ENCODE measurements around the gene EDIL3. TPM values are rescaled to one million over a fixed set of nuclear protein-coding genes. Genes with fewer than 3 reads are reported as not detected.

EDIL3 gene
- total and polyA plus RNA-seq, 7 donors = 3.5 to 57.3 (median 37.1) TPM

- Histone ChIP-seq H3K36me3 (no peaks in the 10 kb centered on the region), H3K4me3 (no peak overlapping the region), H3K27ac (no peak overlapping the region), H3K27me3 (no peaks in the 10 kb centered on the region), H3K9me3 (no peaks in the 10 kb centered on the region), H3K4me1 (no peaks in the 10 kb centered on the region)
- TF ChIP-seq POLR2AphosphoS5 (IDR thresholded peaks at IDR 0.05) (no peak), EP300 (IDR thresholded peaks at IDR 0.05) (no peak), POLR2A (IDR thresholded peaks at IDR 0.05) (no peak), CTCF (IDR thresholded peaks at IDR 0.05) (no peak)
- intact Hi-C loops (cut with DNase I) = no loop called here
- DNase-seq = no peak
- 27 to 76% methylated on average over 3 of the region's 3 CpGs for WGBS, 2 donors
Measured at GRCh38 chr5:83965441-83965840, 419.2 kb downstream of the EDIL3 start.

DNA sequence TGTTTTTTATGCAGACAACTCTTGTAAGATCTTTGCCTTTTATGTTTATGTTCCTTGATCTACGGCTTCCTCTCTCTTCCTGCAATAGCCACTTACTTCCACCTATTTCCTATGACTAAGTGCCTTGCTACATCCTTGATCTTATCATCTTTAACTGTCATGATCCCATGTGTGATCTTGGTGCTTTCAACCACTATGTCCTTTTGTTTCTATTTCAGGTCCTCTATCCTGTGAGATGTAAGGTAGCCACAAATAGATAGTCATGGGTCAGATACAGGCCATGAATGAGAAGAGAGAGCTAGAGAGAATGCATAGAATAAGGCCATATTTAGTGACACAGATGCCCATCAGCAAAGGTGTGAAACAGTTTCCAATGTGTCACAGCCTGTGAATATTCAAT lies 420.4 kb downstream of the EDIL3 start:
- Histone ChIP-seq H3K4me3 (no peak overlapping the region), H3K27me3 (no peaks in the 10 kb centered on the region), H3K9me3 (no peaks in the 10 kb centered on the region), H3K27ac (no peak overlapping the region), H3K4me1 (no peaks in the 10 kb centered on the region), H3K36me3 (no peaks in the 10 kb centered on the region)
- no peak for DNase-seq
- WGBS, 2 donors = 49 to 89% methylated on average over 1 of the region's 1 CpG
- intact Hi-C loops (cut with DNase I) = no loop called here
- TF ChIP-seq POLR2A (IDR thresholded peaks at IDR 0.05) (no peak), CTCF (IDR thresholded peaks at IDR 0.05) (no peak), POLR2AphosphoS5 (IDR thresholded peaks at IDR 0.05) (no peak), EP300 (IDR thresholded peaks at IDR 0.05) (no peak)

DNA sequence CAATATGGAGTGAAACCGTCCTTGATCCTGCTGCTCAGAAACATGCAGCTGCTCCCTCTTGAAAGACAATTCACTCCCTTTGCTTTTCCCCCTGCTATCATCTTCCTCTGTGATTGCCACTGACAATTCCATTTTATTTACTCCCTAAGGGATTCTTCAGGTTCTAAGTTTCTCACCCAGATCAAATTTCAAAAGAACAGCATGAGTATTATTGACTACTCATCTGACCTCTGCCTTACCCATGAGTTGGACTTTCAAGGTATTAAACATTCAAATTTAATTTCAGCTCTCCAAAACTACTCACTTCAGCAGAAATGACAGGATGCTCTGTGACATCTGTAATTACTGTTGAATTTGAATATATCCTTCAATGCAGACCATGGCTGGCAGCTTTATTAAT lies 427.5 kb downstream of the EDIL3 start:
- 84 to 92% methylated on average over 1 of the region's 1 CpG for WGBS, 2 donors
- Histone ChIP-seq H3K36me3 (no peaks in the 10 kb centered on the region), H3K27ac (no peak overlapping the region), H3K9me3 (no peaks in the 10 kb centered on the region), H3K4me1 (peaks cover 0 to 4% (median 0%) of the 10 kb centered on the region in 4 donors), H3K27me3 (no peaks in the 10 kb centered on the region), H3K4me3 (no peak overlapping the region)
- no peak for TF ChIP-seq POLR2AphosphoS5 (IDR thresholded peaks at IDR 0.05)
- no peak for TF ChIP-seq CTCF (IDR thresholded peaks at IDR 0.05)
- no peak for TF ChIP-seq POLR2A (IDR thresholded peaks at IDR 0.05)
- no peak for TF ChIP-seq EP300 (IDR thresholded peaks at IDR 0.05)
- intact Hi-C loops (cut with DNase I) = no loop called here
- no peak for DNase-seq

DNA sequence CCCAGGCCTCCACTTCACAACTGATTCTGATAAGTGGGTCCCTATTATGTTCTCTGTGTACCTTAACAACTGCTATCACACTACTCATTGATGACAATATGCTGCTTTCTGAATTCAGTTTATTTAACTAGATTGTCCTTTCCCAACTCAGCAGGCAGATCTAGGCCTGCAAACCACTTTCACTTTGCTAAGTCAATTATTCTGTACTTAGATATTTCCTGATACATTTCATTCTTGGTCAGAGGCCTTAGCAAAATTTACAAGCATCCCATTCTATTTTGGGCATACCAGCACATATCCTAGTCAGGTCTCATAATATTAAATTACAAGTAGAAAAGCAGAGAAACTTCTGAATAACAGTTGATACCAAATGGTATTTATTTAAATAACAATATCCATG lies 428.3 kb downstream of the EDIL3 start:
- H3K9me3 ChIP-seq = no peaks in the 10 kb centered on the region
- H3K27me3 ChIP-seq = no peaks in the 10 kb centered on the region
- no peaks in the 10 kb centered on the region for H3K36me3 ChIP-seq
- peaks cover 0 to 4% (median 0%) of the 10 kb centered on the region in 4 donors for H3K4me1 ChIP-seq
- no peak for DNase-seq
- H3K4me3 ChIP-seq = no peak overlapping the region
- H3K27ac ChIP-seq = no peak overlapping the region
- TF ChIP-seq CTCF (IDR thresholded peaks at IDR 0.05) (no peak), POLR2AphosphoS5 (IDR thresholded peaks at IDR 0.05) (no peak), EP300 (IDR thresholded peaks at IDR 0.05) (no peak), POLR2A (IDR thresholded peaks at IDR 0.05) (no peak)
- intact Hi-C loops (cut with DNase I) = no loop called here

- Histone ChIP-seq H3K4me3 (no peak overlapping the region), H3K27me3 (no peaks in the 10 kb centered on the region), H3K27ac (no peak overlapping the region), H3K9me3 (no peaks in the 10 kb centered on the region), H3K36me3 (no peaks in the 10 kb centered on the region), H3K4me1 (peaks cover 0 to 4% (median 0%) of the 10 kb centered on the region in 4 donors)
- WGBS, 2 donors = 91 to 92% methylated on average over 1 of the region's 1 CpG
- intact Hi-C loops (cut with DNase I) = no loop called here
- no peak for DNase-seq
- no peak for TF ChIP-seq POLR2AphosphoS5 (IDR thresholded peaks at IDR 0.05)
- TF ChIP-seq POLR2A (IDR thresholded peaks at IDR 0.05) = no peak
- no peak for TF ChIP-seq EP300 (IDR thresholded peaks at IDR 0.05)
- TF ChIP-seq CTCF (IDR thresholded peaks at IDR 0.05) = no peak
Measured at GRCh38 chr5:83955916-83956315, 428.8 kb downstream of the EDIL3 start.

Data from sigmoid colon (tissue), 7 donors.